Inflammatory macrophage (primary cell): ENCODE measurements around the gene WDR37.

Experiments
- DNase-seq, 2 donors: peaks; one replicate each; pipeline ENCODE4 v3.0.0-alpha.2; 2020 to 2022

The WDR37 gene

DNA sequence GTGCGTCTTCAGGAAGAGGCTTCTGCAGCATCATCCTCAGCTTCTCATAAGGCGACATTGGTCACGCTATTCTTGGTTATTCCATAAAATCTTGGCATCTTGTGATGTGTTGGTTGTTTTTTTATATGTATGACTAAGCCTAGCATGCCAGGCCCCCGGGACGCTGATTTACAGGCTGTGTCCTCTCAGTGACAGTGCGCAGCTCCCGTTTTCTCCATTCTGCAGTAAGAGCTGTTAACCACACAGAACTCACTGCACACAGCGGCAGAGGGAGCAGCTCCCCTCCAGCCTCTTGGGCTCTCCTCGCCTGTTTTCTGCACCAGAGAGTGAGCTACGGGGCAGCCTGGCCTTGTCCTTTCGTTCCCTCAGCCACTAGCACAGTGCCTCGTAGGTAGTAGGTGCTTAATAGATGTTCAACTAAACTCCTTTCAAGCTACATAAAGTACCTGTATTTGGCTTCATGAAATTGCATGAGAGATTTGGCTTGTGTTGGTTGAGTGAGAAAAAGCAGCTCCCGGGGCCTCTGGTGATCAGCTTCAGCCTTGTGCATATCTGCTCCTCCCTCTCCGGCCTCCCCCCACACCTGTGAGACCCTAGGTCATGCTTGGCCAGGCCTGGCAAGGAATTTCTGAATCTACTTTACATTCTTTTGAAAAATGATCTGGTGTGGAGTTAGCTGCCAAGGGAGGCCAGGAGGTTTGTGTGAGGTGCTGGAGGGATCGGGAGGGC is 116.2 kb downstream of the WDR37 start:
- DNase-seq: no peak

DNA sequence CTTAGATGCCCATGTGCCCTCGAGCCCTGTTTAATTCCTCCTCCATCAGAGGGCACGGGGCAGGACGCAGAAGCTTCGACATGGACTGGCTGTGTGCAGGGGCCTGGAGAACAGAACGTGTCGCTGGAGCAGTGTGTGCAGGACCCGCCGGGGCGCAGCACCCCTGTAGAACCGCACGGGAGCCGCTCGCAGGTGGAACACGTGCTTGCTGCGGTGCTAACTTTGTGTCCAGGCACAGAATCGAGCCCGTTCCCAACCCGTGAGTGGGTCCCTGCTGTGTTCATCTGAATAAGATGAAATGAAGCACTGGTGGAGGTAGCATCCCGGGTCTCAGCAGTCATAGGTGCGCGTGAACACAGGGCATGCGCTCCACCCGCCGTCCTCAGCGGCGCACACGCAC is 116.9 kb downstream of the WDR37 start:
- DNase-seq: no peak

DNA sequence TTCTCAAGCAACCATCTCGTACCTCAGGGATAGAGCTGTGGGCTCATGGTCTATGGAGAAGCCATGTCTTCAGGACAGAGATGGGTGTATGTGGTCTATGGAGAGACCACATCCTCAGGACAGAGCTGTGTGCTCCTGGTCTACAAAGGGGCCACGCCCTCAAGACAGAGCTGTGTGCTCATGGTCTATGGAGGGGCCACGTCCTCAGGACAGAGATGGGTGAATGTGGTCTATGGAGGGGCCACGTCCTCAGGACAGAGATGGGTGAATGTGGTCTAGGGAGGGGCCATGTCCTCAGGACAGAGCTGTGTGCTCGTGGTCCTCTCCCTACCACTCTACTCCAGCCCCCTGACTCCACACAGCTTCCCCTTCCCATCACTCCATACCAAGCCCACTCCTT is 117.8 kb downstream of the WDR37 start:
- no peak for DNase-seq

DNA sequence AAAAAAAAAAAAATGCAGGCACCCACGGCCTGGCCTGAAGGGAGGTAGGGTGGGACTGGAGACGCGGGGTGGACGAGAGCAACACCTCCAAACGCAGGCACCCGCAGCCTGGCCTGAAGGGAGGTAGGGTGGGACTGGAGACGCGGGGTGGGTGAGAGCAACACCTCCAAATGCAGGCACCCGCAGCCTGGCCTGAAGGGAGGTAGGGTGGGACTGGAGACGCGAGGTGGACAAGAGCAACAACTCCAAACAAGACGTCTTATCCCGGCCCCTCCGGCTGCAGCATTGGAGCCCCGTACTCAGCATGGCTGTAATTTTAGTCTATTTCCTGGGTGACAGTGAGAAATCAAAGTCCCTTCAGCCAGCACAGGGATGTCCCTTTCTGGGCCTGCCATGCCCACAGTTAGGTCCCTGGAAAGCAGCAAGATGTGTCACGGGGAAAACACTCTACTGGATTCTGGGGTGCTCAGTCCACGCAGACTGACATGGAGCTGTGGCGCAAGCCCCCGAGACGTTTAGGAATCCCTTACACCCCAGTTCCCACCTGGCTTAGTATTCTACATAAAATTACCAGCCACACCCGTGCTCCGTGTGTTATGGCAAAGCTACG is 119.9 kb downstream of the WDR37 start:
- DNase-seq: no peak

DNA sequence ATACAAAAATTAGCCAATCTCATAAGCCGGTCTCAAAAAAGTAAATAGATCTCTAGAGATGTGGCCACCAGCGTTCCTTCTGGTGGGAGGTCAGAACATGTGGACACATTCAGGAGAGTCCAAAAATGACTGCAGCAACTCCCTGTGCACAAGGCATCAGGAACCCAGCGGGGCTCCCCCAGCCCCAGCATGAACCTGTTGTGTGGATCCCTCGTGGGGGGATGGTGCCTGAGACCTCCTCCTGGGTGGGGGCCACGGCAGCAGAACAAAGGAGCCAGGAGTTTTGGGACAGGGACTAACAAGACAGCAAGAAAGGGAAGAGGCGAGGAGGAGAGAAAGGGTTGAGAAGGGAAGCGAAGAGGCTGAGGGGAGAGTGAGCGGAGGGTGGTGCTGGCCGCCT is 121.8 kb downstream of the WDR37 start:
- no peak for DNase-seq

DNA sequence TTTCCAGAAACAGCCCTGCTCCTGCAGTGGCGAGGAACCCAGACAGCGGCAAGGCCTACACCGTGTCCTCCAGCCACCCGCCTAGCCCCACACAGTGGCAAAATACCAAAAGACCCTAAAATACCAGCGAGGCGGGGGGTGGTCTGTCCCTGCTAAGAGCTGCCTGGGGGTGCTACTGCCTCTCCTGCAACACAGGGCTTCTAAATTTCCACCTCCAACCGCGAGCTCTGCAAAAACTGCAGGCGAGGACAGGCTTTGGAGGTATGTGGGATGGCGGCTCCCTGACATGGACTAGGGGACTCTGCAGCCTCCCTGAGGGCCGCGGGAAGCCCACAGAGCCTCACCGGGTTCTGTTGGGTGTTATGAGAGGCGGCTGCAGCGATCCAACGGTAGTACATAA is 122.3 kb downstream of the WDR37 start:
- no peak for DNase-seq

DNA sequence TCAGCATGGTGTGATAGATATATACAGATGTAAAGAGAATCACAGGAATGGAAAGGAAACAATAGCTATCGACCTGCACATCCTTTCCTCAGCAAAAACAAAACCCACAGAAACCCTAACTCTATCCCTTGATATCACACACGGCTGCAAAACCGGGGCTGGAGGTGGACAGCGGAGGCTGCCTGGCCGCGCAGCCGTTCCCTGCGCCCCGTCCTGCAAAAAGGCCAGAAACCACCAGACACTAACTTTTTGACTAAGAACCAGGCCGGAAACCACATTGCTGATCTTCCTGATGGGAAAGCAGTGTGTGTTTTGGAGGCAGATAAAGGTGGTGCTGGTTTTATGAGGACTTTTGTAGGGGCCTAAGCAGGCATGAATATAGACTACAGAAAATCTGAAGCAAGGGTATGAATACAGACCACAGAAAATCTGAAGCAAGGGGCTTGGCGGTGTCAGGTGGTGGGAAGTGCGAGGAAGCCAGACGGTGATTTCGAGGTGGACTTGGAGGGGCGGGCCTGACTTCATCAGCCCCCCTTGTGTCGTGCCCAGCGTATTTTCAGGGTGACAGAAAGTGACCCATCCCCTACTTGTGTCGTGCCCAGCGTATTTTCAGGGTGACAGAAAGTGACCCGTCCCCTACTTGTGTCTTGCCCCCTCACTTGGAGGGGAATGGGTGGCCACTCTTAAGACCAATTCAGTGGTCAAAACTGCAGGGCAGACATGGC is 123.3 kb downstream of the WDR37 start:
- no peak for DNase-seq

DNA sequence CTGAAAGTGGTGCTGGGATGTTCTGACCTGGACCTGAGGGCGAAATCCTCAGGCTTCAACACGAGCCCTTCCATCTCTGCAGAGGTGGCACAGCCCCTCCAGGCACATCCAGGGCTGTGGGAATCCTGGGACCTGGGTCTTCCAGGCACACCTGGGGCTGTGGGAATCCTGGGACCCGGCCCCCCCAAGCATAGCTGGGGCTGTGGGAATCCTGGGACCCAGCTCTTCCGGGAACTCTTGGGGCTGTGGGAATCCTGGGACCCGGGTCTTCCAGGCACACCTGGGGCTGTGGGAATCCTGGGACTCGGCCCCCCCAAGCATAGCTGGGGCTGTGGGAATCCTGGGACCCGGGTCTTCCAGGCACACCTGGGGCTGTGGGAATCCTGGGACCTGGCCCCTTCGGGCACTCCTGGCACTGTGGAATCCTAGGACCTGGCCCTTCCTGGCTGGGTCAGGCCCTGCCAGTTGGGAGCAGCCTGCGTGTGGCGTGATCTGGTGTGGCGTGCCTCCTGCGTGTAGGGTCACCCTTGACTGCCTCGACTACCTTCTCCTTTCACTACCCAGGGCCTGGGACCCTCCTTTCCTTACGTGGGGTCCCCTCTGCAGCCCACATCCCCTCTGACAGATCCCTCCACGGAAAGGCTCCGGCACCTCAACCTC is 124.0 kb downstream of the WDR37 start:
- no peak for DNase-seq

DNA sequence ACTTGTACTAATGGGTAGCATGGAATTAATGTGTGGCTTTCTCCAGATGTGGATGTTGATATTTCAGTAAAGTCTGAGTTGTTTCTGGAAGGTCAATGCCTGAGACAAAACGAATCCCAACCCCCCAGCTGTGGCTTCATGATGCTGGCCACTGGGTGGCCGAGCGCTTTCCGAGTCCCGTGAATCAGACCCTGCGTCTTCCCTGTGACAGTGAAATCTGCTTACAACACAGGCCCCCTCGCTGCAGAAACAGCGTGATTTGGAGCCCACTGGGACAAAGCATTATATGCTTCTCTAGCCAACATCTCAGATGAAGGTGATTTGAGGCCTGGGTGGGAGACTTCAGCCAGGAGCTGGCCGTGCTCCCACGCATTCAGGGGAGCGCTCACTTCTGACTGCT is 124.7 kb downstream of the WDR37 start:
- no peak for DNase-seq
